ENCODE results near the gene TNP1. TPM values are rescaled to one million over a fixed set of nuclear protein-coding genes. Genes with fewer than 3 reads are reported as not detected.

Gene TNP1
- total RNA-seq, 4 donors from 2014 or later, result not detected

DNA sequence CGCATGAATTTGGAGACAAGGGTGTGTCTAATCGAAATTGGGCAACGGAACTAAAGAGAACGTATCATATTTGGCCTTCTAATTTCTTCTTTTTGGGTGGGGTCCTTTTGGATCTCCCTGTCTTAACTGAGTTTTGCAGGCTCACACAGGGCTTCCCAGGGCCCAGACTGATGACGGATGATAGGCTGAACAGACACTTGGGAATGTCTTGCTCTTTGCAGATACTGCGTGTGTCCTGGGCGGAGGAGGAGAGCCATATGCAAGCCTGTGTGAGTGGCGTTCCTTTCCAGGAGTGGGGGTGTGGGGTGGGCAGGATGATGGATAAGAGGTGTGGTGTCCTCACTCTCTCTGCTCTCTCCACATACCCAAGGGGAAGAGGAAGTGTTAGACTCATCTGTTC is 40.1 kb downstream of the TNP1 start:
- Histone ChIP-seq H3K4me3 (no peak overlapping the region), H3K36me3 (no peaks in the 10 kb centered on the region), H3K27ac (no peak overlapping the region), H3K9me3 (no peaks in the 10 kb centered on the region), H3K4me1 (no peaks in the 10 kb centered on the region), H3K27me3 (no peaks in the 10 kb centered on the region)
- WGBS, result 77% methylated on average over 8 of the region's 8 CpGs
- no peak for TF ChIP-seq POLR2A (IDR thresholded peaks at IDR 0.05)
- TF ChIP-seq EP300 (IDR thresholded peaks at IDR 0.05), result no peak
- TF ChIP-seq POLR2AphosphoS5 (IDR thresholded peaks at IDR 0.05), result no peak
- TF ChIP-seq, protein P1, sequence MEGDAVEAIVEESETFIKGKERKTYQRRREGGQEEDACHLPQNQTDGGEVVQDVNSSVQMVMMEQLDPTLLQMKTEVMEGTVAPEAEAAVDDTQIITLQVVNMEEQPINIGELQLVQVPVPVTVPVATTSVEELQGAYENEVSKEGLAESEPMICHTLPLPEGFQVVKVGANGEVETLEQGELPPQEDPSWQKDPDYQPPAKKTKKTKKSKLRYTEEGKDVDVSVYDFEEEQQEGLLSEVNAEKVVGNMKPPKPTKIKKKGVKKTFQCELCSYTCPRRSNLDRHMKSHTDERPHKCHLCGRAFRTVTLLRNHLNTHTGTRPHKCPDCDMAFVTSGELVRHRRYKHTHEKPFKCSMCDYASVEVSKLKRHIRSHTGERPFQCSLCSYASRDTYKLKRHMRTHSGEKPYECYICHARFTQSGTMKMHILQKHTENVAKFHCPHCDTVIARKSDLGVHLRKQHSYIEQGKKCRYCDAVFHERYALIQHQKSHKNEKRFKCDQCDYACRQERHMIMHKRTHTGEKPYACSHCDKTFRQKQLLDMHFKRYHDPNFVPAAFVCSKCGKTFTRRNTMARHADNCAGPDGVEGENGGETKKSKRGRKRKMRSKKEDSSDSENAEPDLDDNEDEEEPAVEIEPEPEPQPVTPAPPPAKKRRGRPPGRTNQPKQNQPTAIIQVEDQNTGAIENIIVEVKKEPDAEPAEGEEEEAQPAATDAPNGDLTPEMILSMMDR (IDR thresholded peaks at IDR 0.05), result no peak
- no peak for DNase-seq (ENCODE audit: low spot score in 2 of 2)

DNA sequence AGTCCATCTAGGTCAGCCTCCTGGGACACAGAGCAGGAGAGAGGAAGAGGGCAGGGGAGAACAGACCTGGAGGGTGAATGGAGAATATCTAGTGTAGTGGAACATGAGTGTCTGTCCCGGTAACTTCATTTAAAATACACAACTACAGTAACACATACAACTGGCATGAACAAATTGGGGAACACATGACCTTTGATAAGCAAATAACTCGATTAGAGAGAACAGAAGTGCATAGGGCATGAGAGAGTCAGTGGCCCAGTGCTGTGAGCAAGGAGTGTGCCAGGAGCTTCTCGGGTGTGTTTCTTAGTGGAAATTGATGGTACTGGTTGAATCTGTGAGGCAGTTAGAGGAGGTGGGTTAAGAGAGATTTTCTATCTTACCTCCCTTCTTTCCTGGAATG is 40.8 kb downstream of the TNP1 start:
- TF ChIP-seq POLR2AphosphoS5 (IDR thresholded peaks at IDR 0.05) (no peak), POLR2A (IDR thresholded peaks at IDR 0.05) (no peak), EP300 (IDR thresholded peaks at IDR 0.05) (no peak)
- TF ChIP-seq, protein P1 (IDR thresholded peaks at IDR 0.05), result no peak
- no peak for DNase-seq (ENCODE audit: low spot score in 2 of 2)
- no peaks in the 10 kb centered on the region for H3K36me3 ChIP-seq
- WGBS, result 82% methylated on average over 3 of the region's 3 CpGs
- H3K4me3 ChIP-seq, result no peak overlapping the region
- no peak overlapping the region for H3K27ac ChIP-seq
- no peaks in the 10 kb centered on the region for H3K27me3 ChIP-seq
- no peaks in the 10 kb centered on the region for H3K9me3 ChIP-seq
- H3K4me1 ChIP-seq, result no peaks in the 10 kb centered on the region

DNA sequence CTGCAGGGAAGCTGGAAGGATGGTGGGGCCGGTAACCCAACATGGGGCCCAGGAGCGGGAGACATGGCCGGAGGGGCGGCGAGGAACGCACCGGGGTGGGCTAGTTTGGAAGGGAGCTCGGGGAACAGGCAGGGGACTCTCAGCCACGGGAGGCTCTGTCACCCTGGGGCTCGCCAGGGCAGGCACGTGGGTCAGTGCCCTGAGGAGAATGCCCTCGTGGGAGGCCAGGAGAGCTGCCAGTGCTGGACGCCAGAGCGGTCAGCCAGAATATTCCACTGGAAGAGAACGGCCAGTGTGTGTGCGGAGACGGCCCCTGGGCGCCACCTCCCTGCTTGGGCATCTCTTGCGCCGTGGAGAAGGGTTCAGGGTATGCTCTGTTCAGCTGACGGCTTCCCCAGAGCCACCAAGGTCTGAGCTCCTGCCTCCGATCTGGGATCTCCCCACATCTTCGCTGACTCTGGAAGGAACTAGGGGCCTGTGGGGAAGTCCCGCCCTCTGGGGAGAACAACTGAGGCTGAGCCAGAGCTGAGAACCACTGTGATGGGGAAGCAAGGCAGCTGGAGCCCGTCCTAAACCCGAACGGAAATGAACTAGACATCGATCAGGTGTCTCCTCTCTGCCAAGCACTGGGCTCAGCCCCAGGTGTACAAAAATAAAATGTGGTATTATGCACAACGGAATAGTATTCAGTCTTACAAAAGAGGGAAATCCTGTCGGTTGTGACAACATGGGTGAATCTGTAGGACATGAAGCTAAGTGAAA is 49.3 kb downstream of the TNP1 start:
- Histone ChIP-seq H3K4me1 (peaks cover 11% of the 10 kb centered on the region), H3K36me3 (no peaks in the 10 kb centered on the region), H3K27me3 (no peaks in the 10 kb centered on the region), H3K4me3 (no peak overlapping the region), H3K9me3 (no peaks in the 10 kb centered on the region), H3K27ac (no peak overlapping the region)
- DNase-seq (ENCODE audit: low spot score in 2 of 2), result no peak
- WGBS, result 89% methylated on average over 22 of the region's 30 CpGs
- no peak for TF ChIP-seq POLR2A (IDR thresholded peaks at IDR 0.05)
- TF ChIP-seq, protein P1 (IDR thresholded peaks at IDR 0.05), result no peak
- TF ChIP-seq POLR2AphosphoS5 (IDR thresholded peaks at IDR 0.05), result no peak
- TF ChIP-seq EP300 (IDR thresholded peaks at IDR 0.05), result no peak

Other genes with a start within 250 kb of the TNP1 start
- 10 to 100 TPM in 3 of 4 donors, 1 to 10 TPM in 1; 7.5 to 28.3 (median 18.7) TPM for gene IGFBP2, start 226.6 kb downstream of the TNP1 start, total RNA-seq
- 100 to 1,000 TPM in 3 of 4 donors, 10 to 100 TPM in 1; 79.1 to 424 (median 163) TPM for gene IGFBP5, start 164.5 kb downstream of the TNP1 start, total RNA-seq

Data from suprapubic skin (tissue), 4 donors.